H1 (cell line): ENCODE data around the gene TLR8. TPM values are rescaled to one million over a fixed set of nuclear protein-coding genes. Genes with fewer than 3 reads are reported as not detected.

Experiments
- CTCF ChIA-PET: fragments of 300-600 bp; sonication (Branson Sonifier 250); formaldehyde crosslinking; loops from one replicate; lab custom pipeline; 2021; ENCODE audit not compliant: partially characterized antibody; lab: Charles Lee
- POLR2A ChIA-PET: fragments of 300-600 bp; sonication (Branson Sonifier 250); formaldehyde crosslinking; loops from one replicate; lab custom pipeline; 2021; ENCODE audit warnings: inconsistent platforms; ENCODE audit not compliant: partially characterized antibody; lab: Charles Lee
- DNase-seq, 2 experiments: peaks; one replicate each; pipeline versions ENCODE4 v3.0.0 to v3.0.0-alpha.2; 2010 to 2022; ENCODE audit warnings: low spot score in 2 of 2, low read depth in 1 of 2, mixed read lengths in 1 of 2
- FAIRE-seq: peaks from 2 replicates; lab custom pipeline; 2011; peaks lifted over from hg19 to GRCh38; lab: Jason Lieb, UNC
- H2AFZ ChIP-seq: 2 replicates; pipeline ENCODE4 v1.8.1; 2012; ENCODE audit warnings: low read length, inconsistent platforms
- H2AK5ac ChIP-seq: 2 replicates; pipeline ENCODE4 v1.6.1; 2013; ENCODE audit warnings: low read depth, low read length
- H2BK120ac ChIP-seq: replicated peaks from 2 replicates; pipeline ENCODE3; 2013; ENCODE audit warnings: low read depth, low read length, inconsistent platforms
- H2BK12ac ChIP-seq: 2 replicates; pipeline ENCODE4 v1.6.1; 2013; ENCODE audit warnings: low read depth, low read length
- H2BK15ac ChIP-seq: 2 replicates; pipeline ENCODE4 v1.6.1; 2013; ENCODE audit warnings: low read length
- H2BK20ac ChIP-seq: 2 replicates; pipeline ENCODE4 v1.6.1; 2013; ENCODE audit warnings: low read length
- H2BK5ac ChIP-seq: 2 replicates; pipeline ENCODE4 v1.6.1; 2013; ENCODE audit warnings: low read depth, low read length
- H3K14ac ChIP-seq: 2 replicates; pipeline ENCODE4 v1.6.1; 2013; ENCODE audit warnings: inconsistent platforms; ENCODE audit not compliant: insufficient read length
- H3K18ac ChIP-seq: 2 replicates; pipeline ENCODE4 v1.6.1; 2013; ENCODE audit warnings: low read length; ENCODE audit errors: extremely low read depth
- H3K23ac ChIP-seq: 2 replicates; pipeline ENCODE4 v1.6.1; 2013; ENCODE audit warnings: inconsistent platforms; ENCODE audit not compliant: insufficient read length
- H3K23me2 ChIP-seq: 2 replicates; pipeline ENCODE4 v1.6.1; 2013; ENCODE audit warnings: low read depth, low read length
- H3K27ac ChIP-seq: 2 replicates; pipeline ENCODE4 v1.6.1; 2011; ENCODE audit warnings: low read depth, low read length, inconsistent platforms
- H3K27me3 ChIP-seq, 4 experiments: replicated peaks in 1 of 4; 1 replicate in 1 of 4; 2 replicates in 3 of 4; pipeline versions ENCODE4 v1.6.1 to v1.8.1; 2011 to 2013; ENCODE audit warnings: low read length in 3 of 4, mild to moderate bottlenecking in 3 of 4, inconsistent platforms in 2 of 4, mixed read lengths in 2 of 4, moderate library complexity in 1 of 4; ENCODE audit not compliant: control insufficient read depth in 3 of 4, insufficient read depth in 3 of 4; ENCODE audit errors: extremely low read depth in 1 of 4
- H3K36me3 ChIP-seq, 4 experiments: 2 replicates each; pipeline versions ENCODE4 v1.6.1 to v1.8.1; 2011 to 2013; ENCODE audit warnings: mild to moderate bottlenecking in 4 of 4, low read length in 3 of 4, moderate library complexity in 2 of 4, control low read depth in 1 of 4, inconsistent platforms in 1 of 4; ENCODE audit not compliant: insufficient read depth in 4 of 4, control insufficient read depth in 2 of 4
- H3K4ac ChIP-seq: replicated peaks from 2 replicates; pipeline ENCODE3; 2013; ENCODE audit warnings: low read length, low read depth, mixed read lengths, inconsistent platforms; ENCODE audit not compliant: insufficient read length
- H3K4me1 ChIP-seq, 4 experiments: replicated peaks in 1 of 4; 1 replicate in 1 of 4; 2 replicates in 3 of 4; pipeline versions ENCODE4 v1.6.1 to v1.8.1; 2011 to 2013; ENCODE audit warnings: low read length in 3 of 4, inconsistent platforms in 2 of 4, mixed read lengths in 1 of 4; ENCODE audit not compliant: insufficient read depth in 4 of 4, control insufficient read depth in 3 of 4
- H3K4me2 ChIP-seq, 2 experiments: 2 replicates each; pipeline versions ENCODE4 v1.6.1 to v1.8.1; 2011 to 2013; ENCODE audit warnings: low read depth in 2 of 2, low read length in 2 of 2, control low read depth in 1 of 2, inconsistent platforms in 1 of 2, mild to moderate bottlenecking in 1 of 2; ENCODE audit not compliant: insufficient read depth in 1 of 2
- H3K4me3 ChIP-seq, 4 experiments: fragments of 200-600, 300-600 bp in 1 of 4; sonication (generic), shearing (Covaris generic), sonication (Bioruptor Twin) in 1 of 4; 2 replicates each; pipeline versions ENCODE4 v1.5.1 to v1.8.1; 2011 to 2016; ENCODE audit warnings: low read length in 4 of 4, low read depth in 3 of 4, control low read depth in 2 of 4, inconsistent platforms in 2 of 4, mild to moderate bottlenecking in 2 of 4, mixed read lengths in 1 of 4, moderate library complexity in 1 of 4; ENCODE audit not compliant: insufficient read depth in 2 of 4; ENCODE audit errors: extremely low read depth in 1 of 4
- H3K56ac ChIP-seq: replicated peaks from 2 replicates; pipeline ENCODE3; 2013; ENCODE audit warnings: low read depth, mild to moderate bottlenecking, mixed read lengths, low read length, inconsistent platforms; ENCODE audit not compliant: insufficient read length
- H3K79me1 ChIP-seq: 2 replicates; pipeline ENCODE4 v1.6.1; 2013; ENCODE audit warnings: low read depth, low read length, control low read depth
- H3K79me2 ChIP-seq, 2 experiments: 2 replicates each; pipeline versions ENCODE4 v1.6.1 to v1.8.1; 2012 to 2013; ENCODE audit warnings: low read length in 2 of 2, mild to moderate bottlenecking in 2 of 2, inconsistent platforms in 1 of 2; ENCODE audit not compliant: insufficient read depth in 2 of 2, control insufficient read depth in 1 of 2
- H3K9ac ChIP-seq, 4 experiments: replicated peaks in 1 of 4; 1 replicate in 1 of 4; 2 replicates in 3 of 4; pipeline versions ENCODE4 v1.6.1 to v1.8.1; 2011 to 2013; ENCODE audit warnings: low read depth in 3 of 4, low read length in 3 of 4, control low read depth in 2 of 4, mild to moderate bottlenecking in 2 of 4, moderate library complexity in 2 of 4, inconsistent platforms in 1 of 4; ENCODE audit errors: extremely low read depth in 1 of 4
- H3K9me3 ChIP-seq, 2 experiments: 2 replicates each; pipeline versions ENCODE4 v1.6.1 to v1.8.1; 2012 to 2013; ENCODE audit warnings: mild to moderate bottlenecking in 2 of 2, moderate library complexity in 2 of 2, control low read depth in 1 of 2, inconsistent platforms in 1 of 2, low read depth in 1 of 2, low read length in 1 of 2, mixed read lengths in 1 of 2; ENCODE audit not compliant: insufficient read depth in 2 of 2
- H4K20me1 ChIP-seq, 2 experiments: replicated peaks in 1 of 2; 2 replicates each; pipeline versions ENCODE3 to v1.8.1; 2011 to 2013; ENCODE audit warnings: inconsistent platforms in 2 of 2, low read length in 2 of 2, mild to moderate bottlenecking in 1 of 2; ENCODE audit not compliant: insufficient read depth in 2 of 2, control insufficient read depth in 1 of 2
- H4K5ac ChIP-seq: 2 replicates; pipeline ENCODE4 v1.6.1; 2013; ENCODE audit warnings: low read length, low read depth, mixed read lengths, inconsistent platforms; ENCODE audit not compliant: insufficient read length
- H4K8ac ChIP-seq: 2 replicates; pipeline ENCODE4 v1.8.0; 2013; ENCODE audit warnings: mild to moderate bottlenecking, moderate library complexity, low read length, inconsistent platforms; ENCODE audit not compliant: insufficient read depth; ENCODE audit errors: extremely low read depth
- H4K91ac ChIP-seq: replicated peaks from 2 replicates; pipeline ENCODE3; 2013; ENCODE audit warnings: low read length, mixed read lengths, inconsistent platforms; ENCODE audit not compliant: insufficient read length
- FOSL1 ChIP-seq: IDR thresholded peaks from 2 replicates; pipeline ENCODE4 v1.6.1; 2011; ENCODE audit warnings: mild to moderate bottlenecking, low read depth, low read length, moderate library complexity; ENCODE audit not compliant: insufficient read depth
- WGBS, 2 experiments: shearing (Covaris generic) in 1 of 2; methylation state at CpG; one replicate each; pipeline versions ENCODE4 v1.1.6 to v1.1.7; 2013 to 2015; ENCODE audit warnings: low lambda C conversion rate in 2 of 2, mixed read lengths in 2 of 2, inconsistent platforms in 1 of 2, low coverage in 1 of 2, missing lambda C conversion rate in 1 of 2; ENCODE audit not compliant: insufficient replicate concordance in 2 of 2, insufficient coverage in 1 of 2, insufficient read length in 1 of 2; ENCODE audit errors: extremely low coverage in 1 of 2, missing lambda C conversion rate in 1 of 2; 5-methylcytosine and 5-hydroxymethylcytosine counted together
- polyA plus RNA-seq, 7 experiments: library from polyadenylated mRNA; depleted of rRNA in 3 of 7; stranded (reverse) in 5 of 7; unstranded in 2 of 7; fragments of >200 nt in 5 of 7; fragments of 200-250 nt in 2 of 7; gene quantifications; 1 replicate in 5 of 7; 2 replicates in 1 of 7; 4 replicates in 1 of 7; pipeline versions ENCODE4 v1.2.1 to v1.2.3, GENCODE V29; 2011 to 2013; ENCODE audit warnings: missing spikeins in 2 of 7, mixed read lengths in 2 of 7
- total RNA-seq: library from RNA; stranded (reverse); fragmentation: NEBNext Ultra II Directional; extraction: Animal tissue kit (Norgen Biotek cat#: 25700); gene quantifications from 2 replicates; pipeline ENCODE4 v1.2.1, GENCODE V29; 2021

Gene TLR8
- total and polyA plus RNA-seq, 2 of the 8 experiments (the other 6 are each of a cell fraction or from before 2014, with no cell fraction given) = not detected

- FAIRE-seq (no peak), DNase-seq (no peak)
- Histone ChIP-seq H2BK5ac (no peak overlapping the region), H2BK15ac (no peak overlapping the region), H3K23me2 (no peaks in the 10 kb centered on the region), H3K27me3 (no peaks in the 10 kb centered on the region), H2BK20ac (no peak overlapping the region), H3K4me2 (no peak overlapping the region), H3K27ac (no peak overlapping the region), H4K5ac (no peak overlapping the region), H2AFZ (no peak overlapping the region), H3K4me3 (no peak overlapping the region), H3K9ac (no peak overlapping the region; a peak in 1 of 7 replicates), H3K18ac (no peak overlapping the region), H4K20me1 (no peaks in the 10 kb centered on the region), H3K23ac (no peak overlapping the region), H4K8ac (no peak overlapping the region), H3K56ac (no peak overlapping the region), H3K14ac (no peak overlapping the region), H2BK120ac (no peak overlapping the region), H3K79me2 (no peaks in the 10 kb centered on the region; a peak in 1 of 4 replicates), H2AK5ac (no peak overlapping the region), H3K79me1 (no peaks in the 10 kb centered on the region), H3K9me3 (no peaks in the 10 kb centered on the region), H4K91ac (no peak overlapping the region), H2BK12ac (no peak overlapping the region), H3K36me3 (no peaks in the 10 kb centered on the region), H3K4ac (no peak overlapping the region), H3K4me1 (peaks cover 0 to 3% (median 0%) of the 10 kb centered on the region in 4 experiments; a peak in 3 of 7 replicates)
- CTCF ChIA-PET = interaction anchor here (1.0 to 1.6 kb wide), 3 partner anchors 18 to 781 kb away, joined by 3 to 5 read pairs (median 3); no protein-coding TSS in a partner anchor
- POLR2A ChIA-PET = interaction anchor here (0.9 kb wide), 1 partner anchor 10 kb away, joined by 4 read pairs; no protein-coding TSS in a partner anchor
- 90% methylated on average over 11 of the region's 15 CpGs; no CpG with 5 or more reads in 1 of the 2 experiments for WGBS, 2 experiments
- TF ChIP-seq FOSL1 = no peak
These were observed 61.5 kb downstream of the TLR8 start for GRCh38 chrX:12967711-12968465.
